ENCODE measurements around the gene PHLPP1.

Gene PHLPP1

DNA sequence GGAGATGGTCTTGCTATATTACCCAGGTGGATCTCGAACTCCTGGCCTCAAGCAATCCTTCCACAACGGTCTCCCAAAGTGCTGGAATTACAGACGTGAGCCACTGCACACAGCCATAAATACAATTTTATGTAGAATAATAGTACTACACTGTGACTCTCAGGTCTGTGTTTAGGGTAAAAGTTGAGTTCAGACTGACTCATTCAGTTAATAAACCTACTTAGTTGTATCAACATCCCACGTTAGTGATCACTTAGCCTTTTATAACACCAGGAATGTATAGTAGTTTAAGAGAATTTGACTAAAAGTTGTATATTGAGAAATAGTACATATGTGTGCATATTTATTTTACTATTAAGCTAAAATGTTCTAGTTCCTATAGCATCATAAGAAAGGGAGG lies 237.5 kb downstream of the PHLPP1 start:
- DNase-seq = no peak

GRCh38 chr18:62953663-62954062 lies 238.3 kb downstream of the PHLPP1 start:
- no peak for DNase-seq

DNA sequence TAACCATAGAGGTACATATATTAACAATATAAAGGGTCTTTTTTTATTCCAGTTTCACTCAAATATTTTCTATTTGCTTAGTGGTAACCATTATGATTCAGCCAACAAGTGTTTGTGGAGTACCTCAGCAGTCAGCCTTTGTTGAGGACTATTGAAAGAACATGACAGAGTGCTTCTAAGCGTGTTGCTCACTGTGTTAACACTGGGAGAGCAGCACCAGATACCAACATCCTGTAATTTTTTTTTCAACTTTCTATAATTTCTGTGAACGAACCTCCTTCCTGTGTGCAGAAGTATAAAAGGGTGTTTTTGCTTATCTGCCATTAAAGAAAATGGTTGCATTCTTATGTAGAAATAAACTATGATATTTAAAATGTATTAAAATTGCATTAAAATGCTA lies 239.0 kb downstream of the PHLPP1 start:
- no peak for DNase-seq

GRCh38 chr18:62957885-62958472 lies 242.6 kb downstream of the PHLPP1 start:
- no peak for DNase-seq

GRCh38 chr18:62959481-62959880 lies 244.1 kb downstream of the PHLPP1 start:
- no peak for DNase-seq

DNA sequence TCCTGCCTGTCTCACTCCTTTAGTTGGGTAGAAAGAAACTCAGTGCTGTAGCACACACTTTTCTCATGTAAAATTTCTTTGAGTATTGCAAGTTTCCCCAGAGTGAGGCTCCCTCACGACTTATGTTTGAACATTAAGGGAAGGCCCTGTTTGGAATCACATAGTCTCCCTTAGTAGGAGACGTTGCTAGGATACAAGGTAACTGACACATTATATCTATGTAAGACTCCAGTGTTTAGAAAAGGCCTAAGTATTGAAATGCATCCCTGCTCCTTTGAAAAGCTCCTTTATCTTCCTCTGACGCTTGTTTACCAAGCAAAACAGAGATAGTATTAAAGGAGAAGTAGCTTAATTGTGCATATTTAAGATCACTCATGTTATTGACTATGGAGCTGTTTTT lies 248.2 kb downstream of the PHLPP1 start:
- DNase-seq = no peak

GRCh38 chr18:62964432-62964831 lies 249.1 kb downstream of the PHLPP1 start:
- no peak for DNase-seq

DNA sequence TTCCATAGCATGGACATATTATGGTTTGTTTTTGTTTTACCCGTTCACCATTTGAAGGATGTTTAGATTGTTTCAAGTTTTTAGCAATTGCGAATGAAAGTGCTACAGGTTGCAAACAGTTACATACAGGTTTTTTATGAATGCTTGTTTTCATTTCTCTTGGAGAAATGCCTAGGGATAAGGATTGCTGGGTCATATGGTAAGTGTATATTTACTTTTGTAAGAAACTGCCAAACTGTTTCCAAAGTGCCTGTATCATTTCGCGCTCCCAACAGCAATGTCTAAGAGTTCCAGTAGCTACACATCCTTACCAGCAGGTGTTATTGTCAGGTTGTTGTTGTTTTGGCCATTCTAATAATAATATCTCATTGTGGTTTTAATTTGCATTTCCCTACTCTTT lies 251.7 kb downstream of the PHLPP1 start:
- DNase-seq = no peak

- DNase-seq = no peak
Measured at GRCh38 chr18:62973689-62974088, 258.3 kb downstream of the PHLPP1 start.

GRCh38 chr18:62974388-62974787 lies 259.0 kb downstream of the PHLPP1 start:
- no peak for DNase-seq

DNA sequence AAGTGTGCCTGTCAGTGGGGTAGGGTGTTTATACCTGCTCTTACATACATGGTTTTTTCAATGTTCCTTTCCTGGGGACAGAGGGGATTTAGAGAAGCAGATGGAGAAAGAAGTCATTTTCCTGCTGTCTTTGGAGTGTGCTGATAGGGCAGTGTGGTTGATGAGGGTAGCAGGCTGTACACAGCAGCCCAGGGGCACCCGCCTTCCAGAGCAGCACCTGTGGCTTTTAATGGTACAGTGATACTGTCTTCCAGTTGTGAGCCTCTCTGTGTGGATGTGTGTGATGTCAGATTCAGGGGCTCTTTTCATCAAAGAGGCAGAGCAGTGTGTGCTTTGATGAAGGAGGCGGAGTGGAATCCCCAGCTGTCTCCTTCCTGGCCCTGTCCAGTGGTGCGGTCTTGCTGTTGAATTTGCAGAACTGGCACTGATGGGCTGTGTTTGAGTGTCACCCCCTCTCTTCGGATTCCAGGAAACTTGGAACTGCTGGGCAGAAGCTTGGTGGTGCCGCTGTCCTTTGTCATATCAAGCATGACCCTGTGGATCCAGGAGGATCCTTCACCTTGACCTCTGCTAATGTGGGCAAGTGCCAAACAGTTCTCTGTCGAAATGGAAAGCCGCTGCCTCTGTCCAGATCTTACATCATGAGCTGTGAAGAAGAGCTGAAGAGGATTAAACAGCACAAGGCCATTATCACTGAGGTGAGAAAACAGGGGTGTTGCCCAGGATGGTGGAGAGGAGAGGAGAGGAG lies 259.8 kb downstream of the PHLPP1 start:
- no peak for DNase-seq

DNA sequence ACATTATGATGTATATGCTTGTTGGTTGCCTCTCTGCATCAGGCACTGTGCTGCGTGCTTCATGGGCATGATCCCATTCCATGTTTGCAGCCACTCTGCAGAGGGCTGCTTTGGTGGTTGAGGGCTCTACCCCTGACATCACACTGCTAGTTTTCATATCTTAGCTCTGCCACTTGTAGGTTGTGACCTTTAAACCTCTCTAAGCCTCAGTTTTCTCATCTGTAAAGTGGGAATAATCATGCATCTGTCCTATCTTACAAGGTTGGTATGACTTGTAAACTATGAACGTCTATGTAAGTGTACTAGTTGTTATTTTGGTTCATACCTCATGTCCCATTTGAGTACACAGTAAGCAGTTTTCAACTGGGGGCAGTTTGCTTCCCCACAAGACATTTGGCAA lies 260.4 kb downstream of the PHLPP1 start:
- DNase-seq = no peak

DNA sequence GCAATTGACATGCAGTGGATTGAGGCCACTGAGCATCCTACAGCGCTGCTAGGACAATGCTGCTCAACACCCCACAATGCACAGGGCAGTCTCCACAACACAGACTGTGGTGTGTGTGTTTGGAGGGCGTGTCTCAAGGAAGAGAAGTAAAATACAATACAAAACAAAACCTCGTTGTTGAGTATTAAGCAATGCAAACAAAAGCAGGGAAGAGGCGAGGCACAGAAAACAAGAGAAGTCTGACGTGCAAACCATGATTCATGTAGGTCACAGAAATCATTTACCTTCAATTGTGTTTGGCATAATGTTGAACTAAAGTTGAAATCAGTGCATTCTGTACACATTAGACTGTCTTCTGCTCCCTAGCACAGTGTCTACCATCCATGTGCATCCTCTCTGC lies 260.9 kb downstream of the PHLPP1 start:
- DNase-seq = no peak

DNA sequence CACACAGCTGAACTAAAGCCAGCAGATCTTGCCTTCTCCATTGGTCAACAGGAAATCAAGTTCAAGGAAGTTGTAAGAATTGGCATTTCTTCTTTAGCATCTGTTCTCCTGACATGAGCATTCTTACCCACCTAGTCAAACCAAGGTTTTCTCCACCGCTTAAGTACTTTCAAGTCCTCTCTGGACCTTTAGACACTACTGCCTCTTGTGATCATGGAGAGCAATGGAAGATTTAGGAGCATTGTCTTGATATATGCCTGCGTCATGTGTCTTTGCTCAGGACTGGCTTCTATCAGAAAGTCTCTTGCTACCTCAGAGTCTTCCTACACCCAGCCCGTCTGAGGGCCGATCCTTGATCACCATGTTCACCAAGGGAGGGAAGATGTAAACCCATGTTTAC lies 262.2 kb downstream of the PHLPP1 start:
- no peak for DNase-seq

DNA sequence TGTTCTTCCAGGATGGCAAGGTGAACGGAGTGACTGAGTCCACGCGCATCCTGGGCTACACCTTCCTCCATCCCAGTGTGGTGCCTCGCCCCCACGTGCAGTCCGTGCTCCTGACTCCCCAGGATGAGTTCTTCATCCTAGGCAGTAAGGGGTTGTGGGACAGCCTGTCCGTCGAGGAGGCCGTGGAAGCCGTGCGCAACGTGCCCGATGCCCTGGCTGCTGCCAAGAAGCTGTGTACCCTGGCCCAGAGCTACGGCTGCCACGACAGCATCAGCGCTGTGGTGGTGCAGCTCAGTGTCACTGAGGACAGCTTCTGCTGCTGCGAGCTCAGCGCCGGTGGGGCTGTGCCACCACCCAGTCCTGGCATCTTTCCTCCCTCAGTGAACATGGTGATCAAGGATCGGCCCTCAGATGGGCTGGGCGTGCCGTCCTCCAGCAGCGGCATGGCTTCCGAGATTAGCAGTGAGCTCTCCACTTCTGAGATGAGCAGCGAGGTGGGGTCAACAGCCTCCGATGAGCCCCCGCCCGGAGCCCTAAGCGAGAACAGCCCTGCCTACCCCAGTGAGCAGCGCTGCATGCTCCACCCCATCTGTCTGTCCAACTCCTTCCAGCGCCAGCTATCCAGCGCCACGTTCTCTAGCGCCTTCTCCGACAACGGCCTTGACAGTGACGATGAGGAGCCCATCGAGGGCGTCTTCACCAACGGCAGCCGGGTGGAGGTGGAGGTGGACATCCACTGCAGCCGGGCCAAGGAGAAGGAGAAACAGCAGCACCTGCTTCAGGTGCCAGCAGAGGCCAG lies 263.1 kb downstream of the PHLPP1 start:
- no peak for DNase-seq

GRCh38 chr18:62979176-62979575 lies 263.8 kb downstream of the PHLPP1 start:
- DNase-seq = no peak

GRCh38 chr18:62979900-62980299 lies 264.6 kb downstream of the PHLPP1 start:
- DNase-seq = no peak

DNA sequence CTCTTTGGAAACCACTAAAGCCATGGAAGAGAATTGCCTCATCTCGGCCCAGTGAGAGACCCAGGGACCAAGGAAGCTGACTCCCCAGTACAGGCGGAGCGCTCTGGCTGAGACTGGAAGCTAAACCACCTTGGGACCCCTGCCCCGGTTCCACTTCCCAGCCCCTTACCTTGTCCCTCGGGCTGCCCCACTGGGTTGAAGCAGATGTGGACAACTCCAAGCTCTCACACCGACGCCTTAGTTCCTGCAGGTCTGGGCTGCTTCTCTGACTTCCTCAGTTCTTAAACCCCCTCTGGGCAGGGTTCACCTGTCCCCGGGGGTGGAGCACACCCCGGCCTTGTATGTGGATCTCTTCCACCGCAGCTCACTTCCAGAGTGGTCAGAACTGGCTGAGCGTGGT lies 266.2 kb downstream of the PHLPP1 start:
- no peak for DNase-seq

GRCh38 chr18:62982600-62983251 lies 267.4 kb downstream of the PHLPP1 start:
- DNase-seq = no peak

GRCh38 chr18:62984656-62985315 lies 269.4 kb downstream of the PHLPP1 start:
- DNase-seq = no peak

GRCh38 chr18:62986490-62986889 lies 271.1 kb downstream of the PHLPP1 start:
- no peak for DNase-seq

DNA sequence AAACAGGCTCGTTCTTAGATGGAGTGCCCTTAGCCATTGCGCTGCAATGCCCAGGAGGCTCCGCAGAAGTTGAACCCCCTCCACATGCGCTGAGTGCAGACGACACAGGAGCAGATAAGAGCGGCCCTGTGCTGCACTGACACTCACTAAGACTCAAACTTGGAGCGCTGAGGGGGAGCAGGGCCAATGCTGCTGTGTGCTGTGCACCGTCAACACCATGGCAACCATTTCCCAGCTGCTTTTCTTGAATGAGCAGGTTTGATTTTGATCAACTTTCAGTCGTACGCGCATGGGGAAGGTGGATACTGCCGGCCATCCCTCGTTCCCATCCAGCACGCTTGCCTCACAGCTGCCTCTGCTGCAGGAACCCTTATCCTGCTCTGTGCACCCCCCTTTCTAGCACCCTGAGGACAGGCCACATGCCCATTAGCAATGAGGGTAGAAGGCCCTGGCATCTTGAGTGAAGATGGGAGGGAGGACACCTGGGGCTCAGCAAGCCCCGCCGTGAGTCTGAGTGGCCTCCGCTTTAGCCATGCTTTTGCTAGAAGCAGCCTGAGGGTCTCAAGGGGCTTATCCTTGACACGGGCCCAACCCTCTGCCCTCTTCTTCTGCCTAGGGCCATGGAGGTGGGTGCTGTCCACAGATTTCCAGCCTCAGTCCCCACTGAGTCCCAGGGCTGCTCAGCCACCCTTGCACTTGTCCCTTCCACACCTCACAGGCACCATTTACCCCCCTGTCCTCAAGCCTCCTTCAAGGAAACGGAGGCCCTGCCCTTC lies 271.9 kb downstream of the PHLPP1 start:
- DNase-seq = no peak

Data from NCI-H1436 treated with DMSO at 0.1 percent for 48 hours (cell line).